ENCODE data around the gene CEP350.

The CEP350 gene, protein sequence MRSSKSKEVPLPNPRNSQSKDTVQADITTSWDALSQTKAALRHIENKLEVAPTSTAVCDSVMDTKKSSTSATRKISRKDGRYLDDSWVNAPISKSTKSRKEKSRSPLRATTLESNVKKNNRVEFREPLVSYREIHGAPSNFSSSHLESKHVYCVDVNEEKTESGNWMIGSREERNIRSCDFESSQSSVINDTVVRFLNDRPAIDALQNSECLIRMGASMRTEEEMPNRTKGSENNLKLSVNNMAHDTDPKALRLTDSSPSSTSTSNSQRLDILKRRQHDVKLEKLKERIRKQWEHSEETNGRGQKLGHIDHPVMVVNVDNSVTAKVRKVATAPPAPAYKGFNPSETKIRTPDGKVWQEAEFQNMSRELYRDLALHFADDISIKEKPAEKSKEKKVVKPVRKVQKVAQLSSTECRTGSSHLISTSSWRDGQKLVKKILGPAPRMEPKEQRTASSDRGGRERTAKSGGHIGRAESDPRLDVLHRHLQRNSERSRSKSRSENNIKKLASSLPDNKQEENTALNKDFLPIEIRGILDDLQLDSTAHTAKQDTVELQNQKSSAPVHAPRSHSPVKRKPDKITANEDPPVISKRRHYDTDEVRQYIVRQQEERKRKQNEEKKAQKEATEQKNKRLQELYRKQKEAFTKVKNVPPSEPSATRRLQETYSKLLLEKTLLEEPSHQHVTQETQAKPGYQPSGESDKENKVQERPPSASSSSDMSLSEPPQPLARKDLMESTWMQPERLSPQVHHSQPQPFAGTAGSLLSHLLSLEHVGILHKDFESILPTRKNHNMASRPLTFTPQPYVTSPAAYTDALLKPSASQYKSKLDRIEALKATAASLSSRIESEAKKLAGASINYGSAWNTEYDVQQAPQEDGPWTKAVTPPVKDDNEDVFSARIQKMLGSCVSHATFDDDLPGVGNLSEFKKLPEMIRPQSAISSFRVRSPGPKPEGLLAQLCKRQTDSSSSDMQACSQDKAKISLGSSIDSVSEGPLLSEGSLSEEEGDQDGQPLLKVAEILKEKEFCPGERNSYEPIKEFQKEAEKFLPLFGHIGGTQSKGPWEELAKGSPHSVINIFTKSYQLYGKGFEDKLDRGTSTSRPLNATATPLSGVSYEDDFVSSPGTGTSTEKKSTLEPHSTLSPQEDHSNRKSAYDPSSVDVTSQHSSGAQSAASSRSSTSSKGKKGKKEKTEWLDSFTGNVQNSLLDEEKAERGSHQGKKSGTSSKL (N-terminal part only)

DNA sequence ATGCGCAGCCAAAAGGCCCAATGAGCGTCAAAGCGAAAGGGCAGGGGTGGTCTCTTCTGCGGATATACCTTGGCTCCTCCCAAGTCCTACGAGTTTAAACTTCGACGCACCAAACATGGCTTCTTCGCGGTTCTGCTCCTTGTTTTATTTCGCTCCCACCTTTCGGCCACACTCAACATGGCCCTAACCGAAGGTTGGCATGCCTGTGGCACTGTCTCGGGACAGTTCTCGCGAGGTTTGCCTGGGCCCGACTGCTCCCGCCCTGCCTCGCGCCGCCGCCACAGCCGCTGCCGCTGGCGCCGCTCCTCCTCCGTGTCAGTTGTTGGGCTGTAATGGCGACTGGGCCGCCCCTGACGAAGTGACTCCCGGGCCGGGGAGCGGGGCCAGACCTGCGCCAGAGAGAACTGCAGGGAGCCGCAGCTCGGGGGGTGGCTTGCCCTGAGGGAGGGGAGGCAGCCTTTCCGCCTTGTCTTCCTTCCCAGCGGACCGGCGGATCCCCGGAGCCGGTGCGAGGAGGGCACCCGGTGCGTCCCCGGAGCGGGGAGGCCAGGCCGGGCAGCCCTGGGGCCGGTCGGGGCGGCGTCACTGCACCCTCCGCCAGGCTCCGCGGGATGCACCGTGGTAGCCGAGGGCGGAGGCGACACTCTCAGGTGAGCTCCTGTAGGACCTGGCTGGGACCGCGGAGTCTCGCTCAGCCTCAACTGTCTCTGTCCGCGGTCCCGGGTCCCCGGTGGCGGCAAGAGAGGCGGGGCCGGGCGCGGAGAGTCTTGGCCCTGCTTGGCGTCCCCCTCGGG, at the start of gene CEP350:
CEP350 (plus strand) TSS at position 318 of the 794 bp plus-strand sequence. CDS start 31,372 bp downstream, outside the sequence.
- peak within 1 kb of the TSS; percentile 91 for H3K4me3 ChIP-seq (ENCODE audit: low read length)
- TF ChIP-seq, protein P1, sequence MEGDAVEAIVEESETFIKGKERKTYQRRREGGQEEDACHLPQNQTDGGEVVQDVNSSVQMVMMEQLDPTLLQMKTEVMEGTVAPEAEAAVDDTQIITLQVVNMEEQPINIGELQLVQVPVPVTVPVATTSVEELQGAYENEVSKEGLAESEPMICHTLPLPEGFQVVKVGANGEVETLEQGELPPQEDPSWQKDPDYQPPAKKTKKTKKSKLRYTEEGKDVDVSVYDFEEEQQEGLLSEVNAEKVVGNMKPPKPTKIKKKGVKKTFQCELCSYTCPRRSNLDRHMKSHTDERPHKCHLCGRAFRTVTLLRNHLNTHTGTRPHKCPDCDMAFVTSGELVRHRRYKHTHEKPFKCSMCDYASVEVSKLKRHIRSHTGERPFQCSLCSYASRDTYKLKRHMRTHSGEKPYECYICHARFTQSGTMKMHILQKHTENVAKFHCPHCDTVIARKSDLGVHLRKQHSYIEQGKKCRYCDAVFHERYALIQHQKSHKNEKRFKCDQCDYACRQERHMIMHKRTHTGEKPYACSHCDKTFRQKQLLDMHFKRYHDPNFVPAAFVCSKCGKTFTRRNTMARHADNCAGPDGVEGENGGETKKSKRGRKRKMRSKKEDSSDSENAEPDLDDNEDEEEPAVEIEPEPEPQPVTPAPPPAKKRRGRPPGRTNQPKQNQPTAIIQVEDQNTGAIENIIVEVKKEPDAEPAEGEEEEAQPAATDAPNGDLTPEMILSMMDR (conservative IDR thresholded peaks at IDR 0.05; ENCODE audit: low read depth, low read length): no peak
- DNase-seq (ENCODE audit: low read depth): peak; percentile 98

DNA sequence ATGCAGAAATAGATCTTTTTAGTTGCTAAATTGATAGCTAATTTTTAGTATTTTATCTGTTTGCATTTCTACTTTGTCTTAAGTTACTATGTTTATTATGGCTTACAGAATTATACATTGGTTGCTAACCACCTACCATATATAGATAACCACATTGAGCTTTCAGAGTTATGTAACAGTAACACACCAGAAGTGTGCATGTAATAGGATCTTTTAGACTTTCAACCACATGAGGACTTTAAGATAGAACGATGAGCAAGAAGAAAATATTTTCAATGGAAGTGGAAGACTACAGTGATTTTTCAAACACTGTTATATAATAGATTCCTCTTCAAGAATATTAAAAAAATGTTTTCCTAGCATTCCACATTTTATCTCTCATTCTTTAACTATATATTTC, 43.7 kb upstream of the CEP350 start:
- TF ChIP-seq, protein P1 (conservative IDR thresholded peaks at IDR 0.05; ENCODE audit: low read depth, low read length): no peak
- no peak overlapping the region for H3K4me3 ChIP-seq (ENCODE audit: low read length)
- no peak for DNase-seq (ENCODE audit: low read depth)

DNA sequence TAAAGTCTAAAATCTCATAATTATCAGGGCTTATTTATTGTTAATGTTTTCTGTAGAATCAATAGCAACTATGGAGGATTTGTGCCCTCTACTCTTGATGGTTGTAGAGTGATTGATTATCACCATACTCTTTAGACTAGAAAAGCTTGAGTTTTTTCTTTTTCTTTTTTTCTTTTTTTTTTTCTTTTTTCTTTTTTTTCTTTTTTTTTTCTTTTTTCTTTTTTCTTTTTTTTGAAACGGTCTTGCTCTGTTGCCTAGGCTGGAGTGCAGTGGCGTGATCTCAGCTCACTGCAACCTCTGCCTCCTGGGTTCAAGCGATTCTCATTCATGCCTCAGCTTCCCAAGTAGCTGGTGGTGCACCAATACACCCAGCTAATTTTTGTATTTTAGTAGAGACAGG, 42.8 kb upstream of the CEP350 start:
- H3K4me3 ChIP-seq (ENCODE audit: low read length): no peak overlapping the region
- TF ChIP-seq, protein P1 (conservative IDR thresholded peaks at IDR 0.05; ENCODE audit: low read depth, low read length): no peak
- no peak for DNase-seq (ENCODE audit: low read depth)

DNA sequence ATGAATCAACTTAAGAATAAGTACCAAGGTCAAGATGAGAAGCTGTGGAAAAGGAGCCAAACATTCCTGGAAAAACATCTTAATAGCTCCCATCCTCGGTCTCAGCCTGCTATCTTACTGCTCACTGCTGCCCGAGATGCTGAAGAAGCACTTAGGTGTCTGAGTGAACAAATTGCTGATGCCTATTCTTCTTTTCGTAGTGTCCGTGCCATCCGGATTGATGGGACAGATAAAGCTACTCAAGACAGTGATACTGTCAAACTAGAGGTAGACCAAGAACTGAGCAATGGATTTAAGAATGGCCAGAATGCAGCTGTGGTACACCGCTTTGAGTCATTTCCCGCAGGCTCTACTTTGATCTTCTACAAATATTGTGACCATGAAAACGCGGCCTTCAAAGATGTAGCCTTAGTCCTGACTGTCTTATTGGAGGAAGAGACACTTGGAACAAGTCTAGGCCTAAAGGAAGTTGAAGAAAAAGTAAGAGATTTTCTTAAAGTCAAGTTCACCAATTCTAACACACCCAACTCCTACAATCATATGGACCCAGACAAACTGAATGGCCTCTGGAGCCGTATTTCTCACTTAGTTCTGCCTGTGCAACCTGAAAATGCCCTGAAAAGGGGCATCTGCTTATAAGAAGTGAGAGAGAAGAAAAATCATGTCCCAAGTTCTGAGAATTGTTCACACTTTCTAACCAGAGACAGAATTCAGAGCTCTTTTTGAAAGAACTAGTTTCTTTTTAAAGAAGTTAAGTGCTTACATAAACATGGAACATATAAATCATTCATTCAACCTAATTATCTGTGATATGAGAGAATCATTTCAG, 36.8 kb upstream of the CEP350 start:
- no peak for DNase-seq (ENCODE audit: low read depth)
- no peak overlapping the region for H3K4me3 ChIP-seq (ENCODE audit: low read length)
- TF ChIP-seq, protein P1 (conservative IDR thresholded peaks at IDR 0.05; ENCODE audit: low read depth, low read length): no peak

DNA sequence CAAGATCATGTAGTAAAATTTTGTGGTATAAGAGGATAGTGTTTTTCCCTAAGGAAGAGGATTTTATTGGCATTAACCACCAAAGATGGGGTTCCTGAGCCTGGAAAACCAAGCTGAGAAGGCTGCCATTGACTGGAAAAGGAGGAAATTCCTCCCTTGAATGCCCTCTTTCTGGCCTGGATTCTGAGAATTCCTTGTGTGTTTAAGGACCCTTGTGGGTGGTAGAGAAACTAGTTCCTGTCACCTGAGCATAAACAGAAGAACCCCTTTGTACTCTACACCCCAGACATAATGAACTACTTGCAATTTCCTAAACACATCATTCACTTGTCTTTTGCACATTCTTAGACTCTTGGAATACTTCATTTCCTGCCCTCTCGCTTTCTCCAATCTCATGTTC, 33.1 kb upstream of the CEP350 start:
- no peak overlapping the region for H3K4me3 ChIP-seq (ENCODE audit: low read length)
- TF ChIP-seq, protein P1 (conservative IDR thresholded peaks at IDR 0.05; ENCODE audit: low read depth, low read length): no peak

More for the DNA sequence above, 33.1 kb upstream of the CEP350 start:
- no peak for DNase-seq (ENCODE audit: low read depth)

Measured in retinal pigment epithelial cell (primary cell).